HG03064 (cell line): ENCODE data around the gene TTYH2.

ENCODE experiments used
- ATAC-seq: cut with Tn5 transposase; IDR thresholded peaks from one replicate; pipeline ENCODE4 v1.9.1; 2021; ENCODE audit warnings: low read depth; ENCODE audit not compliant: unreplicated experiment

The TTYH2 gene

GRCh38 chr17:74192950-74193781 is 20.2 kb upstream of the TTYH2 start:
- ATAC-seq, result no peak

GRCh38 chr17:74194682-74195081 is 18.7 kb upstream of the TTYH2 start:
- no peak for ATAC-seq

- no peak for ATAC-seq
These were observed 16.6 kb upstream of the TTYH2 start for GRCh38 chr17:74196541-74197317.

- ATAC-seq, result no peak
These were observed 15.6 kb upstream of the TTYH2 start for GRCh38 chr17:74197801-74198200.

GRCh38 chr17:74198694-74199093 is 14.7 kb upstream of the TTYH2 start:
- ATAC-seq, result no peak

GRCh38 chr17:74199306-74200092 is 13.9 kb upstream of the TTYH2 start:
- ATAC-seq, result no peak

GRCh38 chr17:74200112-74200511 is 13.3 kb upstream of the TTYH2 start:
- ATAC-seq, result no peak

GRCh38 chr17:74201250-74201649 is 12.1 kb upstream of the TTYH2 start:
- ATAC-seq, result no peak

- ATAC-seq, result no peak
These were observed 11.4 kb upstream of the TTYH2 start for GRCh38 chr17:74201948-74202347.

GRCh38 chr17:74202938-74203337 is 10.4 kb upstream of the TTYH2 start:
- no peak for ATAC-seq

- ATAC-seq, result peak; percentile 83
These were observed 9.7 kb upstream of the TTYH2 start, which contains the start of gene RPL38 for GRCh38 chr17:74203439-74204240. TSS of gene RPL38 (plus strand) at chr17:74203678. CDS start at chr17:74203956, 278 bp downstream.

- ATAC-seq, result no peak
These were observed 8.9 kb upstream of the TTYH2 start for GRCh38 chr17:74204474-74204873.

GRCh38 chr17:74205274-74205673 is 8.1 kb upstream of the TTYH2 start:
- no peak for ATAC-seq

GRCh38 chr17:74206332-74206818 is 7.0 kb upstream of the TTYH2 start:
- ATAC-seq, result no peak

- ATAC-seq, result no peak
These were observed 2.9 kb upstream of the TTYH2 start for GRCh38 chr17:74210191-74211140.

GRCh38 chr17:74211141-74211911 is 2.0 kb upstream of the TTYH2 start:
- ATAC-seq, result no peak

- ATAC-seq, result no peak
These were observed 1.5 kb upstream of the TTYH2 start for GRCh38 chr17:74211912-74212208.

GRCh38 chr17:74212209-74212912 is 1.0 kb upstream of the TTYH2 start:
- no peak for ATAC-seq
